ENCODE data around the gene ZNF432.

- TF ChIP-seq RCOR1 (IDR thresholded peaks at IDR 0.05; ENCODE audit: low read depth, low read length) (no peak), ELK1 (IDR thresholded peaks at IDR 0.05; ENCODE audit: low read depth, low read length) (no peak), MYC (IDR thresholded peaks at IDR 0.05; ENCODE audit: borderline replicate concordance, low read length) (no peak), PHF8 (IDR thresholded peaks at IDR 0.05; ENCODE audit: borderline replicate concordance, low read depth) (no peak), CTCF (IDR thresholded peaks at IDR 0.05) (no peak), POLR2A (IDR thresholded peaks at IDR 0.05; ENCODE audit: low read length) (no peak)
These were observed 21.9 kb upstream of the ZNF432 start for GRCh38 chr19:52070496-52070895.
